DND-41 (cell line): ENCODE data around the gene TNC.

Source experiments
- ATAC-seq: fragments of 200-7000 bp; cut with Tn5 transposase; 3 replicates; pipeline ENCODE4 v1.9.1; 2021; ENCODE audit warnings: low read depth; ENCODE audit not compliant: insufficient read depth
- DNase-seq: peaks from one replicate; pipeline ENCODE4 v3.0.0-alpha.2; 2020
- H2AFZ ChIP-seq: 2 replicates; pipeline ENCODE4 v1.6.0; 2012; ENCODE audit warnings: low read depth, low read length
- H3K27ac ChIP-seq: 2 replicates; pipeline ENCODE4 v1.5.1; 2012; ENCODE audit warnings: low read length, inconsistent platforms
- H3K27me3 ChIP-seq: fragments of 200-600 bp; sonication (generic); 2 replicates; pipeline ENCODE4 v1.6.0; 2012; ENCODE audit warnings: low read length, mild to moderate bottlenecking, inconsistent platforms; ENCODE audit not compliant: insufficient read depth, poor library complexity
- H3K36me3 ChIP-seq: 2 replicates; pipeline ENCODE4 v1.5.1; 2012; ENCODE audit warnings: low read length, inconsistent platforms; ENCODE audit not compliant: insufficient read depth
- H3K4me1 ChIP-seq: 2 replicates; pipeline ENCODE4 v1.5.1; 2012; ENCODE audit warnings: mild to moderate bottlenecking, low read length; ENCODE audit not compliant: insufficient read depth
- H3K4me2 ChIP-seq: 2 replicates; pipeline ENCODE4 v1.6.0; 2012; ENCODE audit warnings: mild to moderate bottlenecking, moderate library complexity, low read length, inconsistent platforms; ENCODE audit not compliant: insufficient read depth
- H3K4me3 ChIP-seq, 2 experiments: fragments of 200-600 bp in 1 of 2; shearing (Covaris generic) in 1 of 2; 2 replicates each; pipeline ENCODE4 v1.5.1; 2012 to 2016; ENCODE audit warnings: inconsistent platforms in 2 of 2, low read length in 2 of 2, mild to moderate bottlenecking in 2 of 2, low read depth in 1 of 2, moderate library complexity in 1 of 2
- H3K79me2 ChIP-seq: 2 replicates; pipeline ENCODE4 v1.6.0; 2012; ENCODE audit warnings: low read length, inconsistent platforms; ENCODE audit not compliant: insufficient read depth
- H3K9ac ChIP-seq: 2 replicates; pipeline ENCODE4 v1.6.0; 2012; ENCODE audit warnings: low read depth, mild to moderate bottlenecking, inconsistent platforms, low read length, moderate library complexity
- H3K9me3 ChIP-seq: 2 replicates; pipeline ENCODE4 v1.5.1; 2012; ENCODE audit warnings: low read length, moderate library complexity, mild to moderate bottlenecking, inconsistent platforms; ENCODE audit not compliant: insufficient read depth, severe bottlenecking
- H4K20me1 ChIP-seq: 2 replicates; pipeline ENCODE4 v1.6.0; 2012; ENCODE audit warnings: low read length; ENCODE audit not compliant: insufficient read depth
- EZH2 ChIP-seq: IDR thresholded peaks from 3 replicates; pipeline ENCODE4 v1.6.1; 2012; ENCODE audit warnings: borderline replicate concordance, low read depth, mild to moderate bottlenecking, moderate library complexity, low read length, inconsistent platforms; ENCODE audit not compliant: severe bottlenecking
- TF ChIP-seq, protein P1 (sequence below): IDR thresholded peaks from 2 replicates; pipeline ENCODE4 v1.5.1; 2012; ENCODE audit warnings: borderline replicate concordance, low read length, moderate library complexity, mild to moderate bottlenecking; ENCODE audit not compliant: poor library complexity, severe bottlenecking; ENCODE audit errors: extremely low read depth

Gene TNC

DNA sequence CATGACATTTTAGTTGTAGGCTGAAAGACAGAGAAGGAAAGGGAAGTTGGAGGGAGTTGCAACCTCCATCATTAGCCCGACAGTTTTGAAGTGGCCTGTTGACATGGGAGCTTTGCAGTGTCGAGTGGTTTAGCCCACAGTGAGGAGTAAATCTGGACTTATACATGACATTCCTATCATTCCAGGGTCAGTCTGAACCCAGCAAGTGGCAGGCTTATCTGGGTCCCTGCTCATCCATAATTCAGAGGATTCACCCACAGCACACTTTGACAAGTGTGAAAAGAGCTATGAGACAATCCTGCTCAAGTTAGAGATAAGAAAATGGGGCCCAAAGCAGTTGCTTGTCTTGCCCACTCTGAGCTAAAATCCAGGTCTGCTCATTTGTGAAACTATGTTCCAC is 8.4 kb upstream of the TNC start:
- Histone ChIP-seq H3K27ac (no peak overlapping the region), H3K9ac (no peak overlapping the region), H2AFZ (no peak overlapping the region), H4K20me1 (no peaks in the 10 kb centered on the region), H3K4me1 (no peaks in the 10 kb centered on the region), H3K36me3 (no peaks in the 10 kb centered on the region), H3K4me3 (no peak overlapping the region), H3K9me3 (peaks cover 3% of the 10 kb centered on the region), H3K27me3 (no peaks in the 10 kb centered on the region), H3K79me2 (no peaks in the 10 kb centered on the region), H3K4me2 (no peak overlapping the region)
- ATAC-seq (no peak), DNase-seq (no peak)
- no peak for TF ChIP-seq EZH2
- TF ChIP-seq, protein P1, sequence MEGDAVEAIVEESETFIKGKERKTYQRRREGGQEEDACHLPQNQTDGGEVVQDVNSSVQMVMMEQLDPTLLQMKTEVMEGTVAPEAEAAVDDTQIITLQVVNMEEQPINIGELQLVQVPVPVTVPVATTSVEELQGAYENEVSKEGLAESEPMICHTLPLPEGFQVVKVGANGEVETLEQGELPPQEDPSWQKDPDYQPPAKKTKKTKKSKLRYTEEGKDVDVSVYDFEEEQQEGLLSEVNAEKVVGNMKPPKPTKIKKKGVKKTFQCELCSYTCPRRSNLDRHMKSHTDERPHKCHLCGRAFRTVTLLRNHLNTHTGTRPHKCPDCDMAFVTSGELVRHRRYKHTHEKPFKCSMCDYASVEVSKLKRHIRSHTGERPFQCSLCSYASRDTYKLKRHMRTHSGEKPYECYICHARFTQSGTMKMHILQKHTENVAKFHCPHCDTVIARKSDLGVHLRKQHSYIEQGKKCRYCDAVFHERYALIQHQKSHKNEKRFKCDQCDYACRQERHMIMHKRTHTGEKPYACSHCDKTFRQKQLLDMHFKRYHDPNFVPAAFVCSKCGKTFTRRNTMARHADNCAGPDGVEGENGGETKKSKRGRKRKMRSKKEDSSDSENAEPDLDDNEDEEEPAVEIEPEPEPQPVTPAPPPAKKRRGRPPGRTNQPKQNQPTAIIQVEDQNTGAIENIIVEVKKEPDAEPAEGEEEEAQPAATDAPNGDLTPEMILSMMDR, result no peak

GRCh38 chr9:115122937-115123336 is 5.0 kb upstream of the TNC start:
- Histone ChIP-seq H4K20me1 (no peaks in the 10 kb centered on the region), H3K4me3 (no peak overlapping the region), H3K9me3 (peaks cover 3% of the 10 kb centered on the region), H3K79me2 (no peaks in the 10 kb centered on the region), H3K27ac (no peak overlapping the region), H3K36me3 (no peaks in the 10 kb centered on the region), H3K4me1 (no peaks in the 10 kb centered on the region), H3K4me2 (no peak overlapping the region), H3K9ac (no peak overlapping the region), H2AFZ (no peak overlapping the region), H3K27me3 (peaks cover 4% of the 10 kb centered on the region)
- TF ChIP-seq, protein P1, result no peak
- no peak for TF ChIP-seq EZH2
- no peak for ATAC-seq
- no peak for DNase-seq

DNA sequence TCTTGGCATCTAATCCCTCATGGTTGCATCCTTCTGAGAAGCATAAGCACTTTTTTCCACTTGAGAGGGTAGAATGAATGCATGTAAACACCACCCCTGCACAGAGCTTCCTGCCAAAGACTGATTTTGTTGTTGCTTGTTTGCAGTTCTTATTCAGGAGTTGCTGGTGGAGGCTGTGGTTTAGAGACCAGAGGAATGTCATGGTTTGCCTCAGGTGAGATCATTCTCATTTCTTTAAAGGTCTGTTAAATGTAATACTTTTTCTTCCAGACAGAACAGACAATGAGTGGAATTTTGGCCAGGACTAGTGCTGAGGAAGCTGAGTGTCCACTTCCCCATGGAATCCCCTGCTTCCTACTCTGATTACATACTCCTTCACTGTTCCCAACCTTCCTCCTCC is 3.2 kb upstream of the TNC start:
- H3K27ac ChIP-seq, result no peak overlapping the region
- H3K4me1 ChIP-seq, result no peaks in the 10 kb centered on the region
- no peak overlapping the region for H3K9ac ChIP-seq
- no peaks in the 10 kb centered on the region for H3K36me3 ChIP-seq
- ATAC-seq (no peak), DNase-seq (no peak)
- H2AFZ ChIP-seq, result no peak overlapping the region
- H3K27me3 ChIP-seq, result peaks cover 6% of the 10 kb centered on the region
- no peak overlapping the region for H3K4me3 ChIP-seq
- TF ChIP-seq, protein P1, result no peak
- no peak for TF ChIP-seq EZH2
- no peaks in the 10 kb centered on the region for H4K20me1 ChIP-seq
- no peak overlapping the region for H3K4me2 ChIP-seq
- peaks cover 3% of the 10 kb centered on the region for H3K9me3 ChIP-seq
- H3K79me2 ChIP-seq, result no peaks in the 10 kb centered on the region

GRCh38 chr9:115118879-115119218 is 892 bp upstream of the TNC start:
- peaks cover 9% of the 10 kb centered on the region for H3K27me3 ChIP-seq
- no peak overlapping the region for H3K4me3 ChIP-seq
- H3K4me2 ChIP-seq, result no peak overlapping the region
- ATAC-seq, result no peak
- no peak overlapping the region for H2AFZ ChIP-seq
- H3K4me1 ChIP-seq, result no peaks in the 10 kb centered on the region
- no peak overlapping the region for H3K27ac ChIP-seq
- DNase-seq, result no peak
- H4K20me1 ChIP-seq, result no peaks in the 10 kb centered on the region
- no peak overlapping the region for H3K9ac ChIP-seq
- TF ChIP-seq, protein P1, result no peak
- no peak for TF ChIP-seq EZH2
- H3K36me3 ChIP-seq, result no peaks in the 10 kb centered on the region
- H3K79me2 ChIP-seq, result no peaks in the 10 kb centered on the region
- no peaks in the 10 kb centered on the region for H3K9me3 ChIP-seq
